Retinal pigment epithelial cell (primary cell): ENCODE data around the gene DLX4.

Experiments
- DNase-seq: peaks from one replicate; pipeline ENCODE4 v3.0.0-alpha.2; 2010; ENCODE audit warnings: low read depth
- H3K4me3 ChIP-seq: 2 replicates; pipeline ENCODE4 v1.5.1; 2011; ENCODE audit warnings: mild to moderate bottlenecking, low read length, control low read depth, moderate library complexity
- CTCF ChIP-seq: conservative IDR thresholded peaks from 2 replicates; pipeline ENCODE4 v1.5.1; 2011; ENCODE audit warnings: low read depth, low read length, control low read depth, inconsistent platforms

Gene DLX4

GRCh38 chr17:49997301-49997650 lies 28.3 kb downstream of the DLX4 start:
- DNase-seq = no peak
- no peak overlapping the region for H3K4me3 ChIP-seq
- no peak for TF ChIP-seq CTCF

DNA sequence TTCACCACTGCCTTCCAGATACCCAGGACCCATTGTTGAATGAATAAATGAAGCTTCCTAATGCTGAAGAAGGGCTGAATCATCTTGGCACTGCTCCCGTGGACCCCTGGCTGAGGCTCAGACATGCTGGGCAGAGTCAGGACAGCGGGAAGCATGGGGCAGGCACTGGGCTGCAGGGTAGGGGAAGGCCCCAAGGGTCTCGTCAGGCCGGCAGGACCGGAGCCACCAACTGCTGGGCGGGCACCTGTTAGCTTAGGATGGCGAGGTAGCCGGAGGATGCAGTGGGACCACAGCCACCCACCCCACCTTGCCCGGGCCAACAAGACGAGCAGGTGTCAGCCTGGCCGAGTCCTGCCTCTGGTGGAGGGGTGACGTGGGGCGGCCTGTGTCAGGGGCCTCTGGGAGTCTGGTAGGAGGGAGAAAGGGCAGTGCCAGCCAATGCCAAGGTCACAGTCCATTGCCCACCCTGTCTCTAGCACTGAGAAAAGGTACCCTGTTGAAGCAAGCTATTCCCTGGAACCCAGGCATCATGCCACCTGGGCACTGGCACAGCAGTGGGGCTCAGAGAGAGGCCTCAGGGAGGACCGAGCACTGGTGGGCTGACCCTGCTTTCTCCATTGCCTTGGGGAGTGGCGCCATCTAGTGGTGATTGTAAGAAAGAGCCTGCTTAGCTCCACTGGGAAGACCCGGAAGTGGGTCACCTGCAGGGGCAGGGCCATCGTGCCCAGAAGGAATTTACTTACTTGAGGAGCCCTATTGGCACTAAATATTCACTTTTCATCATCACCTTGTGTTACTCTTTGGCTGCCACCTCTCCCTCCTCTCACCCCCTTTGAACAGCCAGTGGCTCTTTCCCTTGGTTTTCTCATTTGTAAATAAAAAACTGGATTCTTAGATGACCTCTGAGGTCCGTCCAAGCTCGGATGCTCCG lies 29.0 kb downstream of the DLX4 start:
- DNase-seq = peak; percentile 38
- no peak overlapping the region for H3K4me3 ChIP-seq
- TF ChIP-seq CTCF = peak; percentile 87

DNA sequence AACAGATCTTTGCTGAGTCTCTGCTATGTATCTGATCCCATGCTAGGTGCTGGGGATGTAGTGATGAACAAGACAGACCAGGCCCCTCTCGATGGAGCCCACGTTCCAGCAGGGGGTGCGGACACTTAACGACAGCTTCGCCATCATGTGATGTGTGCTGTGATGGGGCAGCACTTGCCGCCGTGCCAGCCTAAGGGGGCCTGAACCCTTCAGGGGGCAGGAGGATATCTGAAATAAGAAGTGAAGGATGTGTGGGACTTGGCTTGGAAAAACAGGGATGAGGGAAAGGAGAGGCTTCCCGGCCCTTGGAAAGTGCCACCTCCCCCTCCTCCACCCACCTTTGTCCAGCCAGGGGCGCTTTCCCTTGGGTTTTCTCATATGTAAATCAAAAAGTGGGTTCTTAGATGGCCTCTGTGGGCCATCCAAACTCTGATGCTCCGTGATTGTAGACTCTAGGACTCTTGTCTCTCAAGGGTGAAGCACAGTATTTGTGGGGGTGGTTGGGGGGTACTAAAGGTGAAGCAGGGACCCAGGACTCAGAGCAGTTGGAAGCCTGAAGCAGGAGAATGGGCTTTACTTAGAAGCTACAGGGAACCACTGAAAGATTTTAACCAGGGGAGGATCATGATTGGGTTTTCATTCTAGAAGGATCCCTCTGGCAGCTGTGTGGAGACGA lies 30.0 kb downstream of the DLX4 start:
- no peak for DNase-seq
- TF ChIP-seq CTCF = no peak
- H3K4me3 ChIP-seq = no peak overlapping the region

GRCh38 chr17:50003911-50004310 lies 34.9 kb downstream of the DLX4 start:
- DNase-seq = no peak
- no peak overlapping the region for H3K4me3 ChIP-seq
- TF ChIP-seq CTCF = no peak

GRCh38 chr17:50009282-50009681 lies 40.3 kb downstream of the DLX4 start:
- no peak overlapping the region for H3K4me3 ChIP-seq
- TF ChIP-seq CTCF = no peak
- DNase-seq = no peak

DNA sequence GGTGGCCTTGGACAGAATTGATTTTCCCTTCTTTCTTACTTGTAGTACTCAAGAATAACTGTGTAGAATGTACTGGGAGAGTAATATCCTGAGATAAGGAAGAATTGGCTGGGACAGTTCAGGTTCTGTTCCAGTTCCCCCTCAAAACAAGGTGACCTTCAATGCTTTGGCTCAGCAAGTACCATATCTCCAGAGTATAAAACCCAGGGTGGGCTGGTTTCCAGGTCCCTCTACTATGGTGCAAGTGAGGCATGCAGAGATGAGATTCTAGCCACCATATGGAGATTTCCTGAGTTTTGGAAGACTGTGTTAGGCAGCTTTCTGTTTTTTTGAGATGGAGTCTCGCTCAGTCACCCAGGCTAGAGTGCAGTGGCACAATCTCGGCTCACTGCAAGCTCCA lies 44.1 kb downstream of the DLX4 start:
- H3K4me3 ChIP-seq = no peak overlapping the region
- TF ChIP-seq CTCF = no peak
- no peak for DNase-seq
